Measurements from ENCODE around the gene LTA.

LTA gene

DNA sequence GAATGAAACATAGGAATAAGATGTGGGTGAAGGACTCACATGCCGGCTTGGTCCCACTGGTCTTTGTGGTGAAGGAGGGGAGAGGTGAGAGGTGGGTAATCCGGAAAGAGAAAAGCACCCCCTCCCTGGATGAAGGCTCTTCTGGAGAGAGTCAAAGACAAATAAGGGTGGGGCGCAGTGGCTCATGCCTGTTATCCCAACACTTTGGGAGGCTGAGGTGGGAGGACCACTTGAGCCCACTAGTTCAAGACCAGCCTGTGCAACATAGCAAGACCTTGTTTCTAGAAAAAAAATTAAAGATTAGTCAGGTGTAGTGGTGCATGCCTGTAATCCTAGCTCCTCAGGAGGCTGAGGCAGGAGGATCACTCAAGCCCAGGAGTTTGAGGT is 7.0 kb downstream of the LTA start:
- peaks cover 9% of the 10 kb centered on the region for H3K36me3 ChIP-seq (ENCODE audit: control insufficient read depth, insufficient read depth, low read length)
- no peaks in the 10 kb centered on the region for H3K27me3 ChIP-seq (replicated peaks; ENCODE audit: control insufficient read depth, insufficient read depth, low read length, poor library complexity, severe bottlenecking)
- H3K4me1 ChIP-seq (ENCODE audit: control insufficient read depth, insufficient read depth, low read length, poor library complexity, severe bottlenecking), result peaks cover 64% of the 10 kb centered on the region
- DNase-seq, result no peak
- peak overlapping the region; percentile 91 for H3K4me3 ChIP-seq (ENCODE audit: insufficient read depth, low read depth, low read length, poor library complexity, severe bottlenecking)
- no peaks in the 10 kb centered on the region for H3K9me3 ChIP-seq (ENCODE audit: control insufficient read depth, low read length)
- H3K27ac ChIP-seq (ENCODE audit: insufficient read depth, low read length, poor library complexity, severe bottlenecking), result peak overlapping the region; percentile 95

DNA sequence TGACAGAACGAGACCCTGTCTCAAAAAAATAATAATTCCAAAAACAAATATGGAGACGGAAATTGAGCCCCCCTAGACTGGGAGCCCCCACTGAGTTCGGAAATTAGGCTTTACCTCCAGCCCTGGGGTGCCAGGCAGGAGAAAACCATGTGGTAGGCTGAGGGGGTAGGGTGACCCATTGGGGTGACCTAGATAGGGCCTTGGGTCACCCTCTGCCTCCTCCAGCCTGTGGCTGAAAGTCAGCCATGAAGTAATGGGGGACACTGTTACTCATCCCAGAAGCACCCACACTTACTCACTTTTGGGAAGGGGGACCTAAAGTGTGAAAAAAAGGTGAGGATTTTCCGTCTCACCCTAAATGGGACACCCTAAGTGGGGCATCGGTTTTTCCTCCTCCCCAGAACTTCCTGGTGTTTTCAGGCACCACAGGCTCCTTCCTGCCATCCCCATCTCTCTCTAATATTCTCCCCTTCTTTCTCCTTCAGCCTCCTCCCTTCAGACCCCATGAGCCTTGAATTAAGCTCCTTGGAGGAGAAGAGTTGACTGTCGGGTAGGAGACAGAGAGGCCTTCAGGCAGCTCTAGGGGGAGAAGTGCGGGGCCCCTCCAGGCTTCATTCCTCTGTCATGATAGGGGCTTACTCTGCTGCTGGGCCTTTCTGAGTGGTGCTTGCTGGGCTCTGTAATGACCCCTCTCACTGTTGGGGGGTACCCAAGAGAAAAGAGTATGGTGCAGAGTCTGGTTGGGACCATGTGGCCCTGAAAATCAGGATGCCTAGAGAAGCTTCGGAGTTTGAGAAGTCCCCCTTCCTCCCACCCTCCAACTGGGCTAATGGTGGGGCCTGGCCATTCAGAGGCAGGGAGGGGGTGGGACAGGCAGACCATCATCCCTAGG is 7.7 kb downstream of the LTA start:
- Histone ChIP-seq H3K9me3 (ENCODE audit: control insufficient read depth, low read length) (no peaks in the 10 kb centered on the region), H3K27me3 (replicated peaks; ENCODE audit: control insufficient read depth, insufficient read depth, low read length, poor library complexity, severe bottlenecking) (no peaks in the 10 kb centered on the region), H3K4me3 (ENCODE audit: insufficient read depth, low read depth, low read length, poor library complexity, severe bottlenecking) (peak overlapping the region; percentile 91), H3K27ac (ENCODE audit: insufficient read depth, low read length, poor library complexity, severe bottlenecking) (peak overlapping the region; percentile 95), H3K36me3 (ENCODE audit: control insufficient read depth, insufficient read depth, low read length) (peaks cover 9% of the 10 kb centered on the region), H3K4me1 (ENCODE audit: control insufficient read depth, insufficient read depth, low read length, poor library complexity, severe bottlenecking) (peaks cover 64% of the 10 kb centered on the region)
- DNase-seq, result peak in 1 of 3 donors; percentile 50

DNA sequence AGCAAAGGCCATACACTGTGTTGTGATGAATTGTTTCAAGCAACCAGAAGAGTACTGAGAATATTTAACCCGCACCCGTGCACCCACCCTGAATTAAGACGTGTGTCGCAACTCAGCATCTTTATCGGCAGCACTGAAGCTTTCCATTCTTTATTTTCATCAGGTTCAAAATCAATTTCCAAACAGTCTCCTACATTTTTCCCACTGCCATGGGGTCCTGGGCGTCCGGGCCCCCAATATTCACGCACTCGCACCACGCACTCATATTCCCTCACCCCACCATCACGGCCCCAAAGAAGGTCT is 8.3 kb downstream of the LTA start:
- no peak for DNase-seq
- peaks cover 64% of the 10 kb centered on the region for H3K4me1 ChIP-seq (ENCODE audit: control insufficient read depth, insufficient read depth, low read length, poor library complexity, severe bottlenecking)
- H3K36me3 ChIP-seq (ENCODE audit: control insufficient read depth, insufficient read depth, low read length), result peaks cover 9% of the 10 kb centered on the region
- H3K4me3 ChIP-seq (ENCODE audit: insufficient read depth, low read depth, low read length, poor library complexity, severe bottlenecking), result peak overlapping the region; percentile 91
- H3K27me3 ChIP-seq (replicated peaks; ENCODE audit: control insufficient read depth, insufficient read depth, low read length, poor library complexity, severe bottlenecking), result no peaks in the 10 kb centered on the region
- H3K27ac ChIP-seq (ENCODE audit: insufficient read depth, low read length, poor library complexity, severe bottlenecking), result peak overlapping the region; percentile 95
- no peaks in the 10 kb centered on the region for H3K9me3 ChIP-seq (ENCODE audit: control insufficient read depth, low read length)

DNA sequence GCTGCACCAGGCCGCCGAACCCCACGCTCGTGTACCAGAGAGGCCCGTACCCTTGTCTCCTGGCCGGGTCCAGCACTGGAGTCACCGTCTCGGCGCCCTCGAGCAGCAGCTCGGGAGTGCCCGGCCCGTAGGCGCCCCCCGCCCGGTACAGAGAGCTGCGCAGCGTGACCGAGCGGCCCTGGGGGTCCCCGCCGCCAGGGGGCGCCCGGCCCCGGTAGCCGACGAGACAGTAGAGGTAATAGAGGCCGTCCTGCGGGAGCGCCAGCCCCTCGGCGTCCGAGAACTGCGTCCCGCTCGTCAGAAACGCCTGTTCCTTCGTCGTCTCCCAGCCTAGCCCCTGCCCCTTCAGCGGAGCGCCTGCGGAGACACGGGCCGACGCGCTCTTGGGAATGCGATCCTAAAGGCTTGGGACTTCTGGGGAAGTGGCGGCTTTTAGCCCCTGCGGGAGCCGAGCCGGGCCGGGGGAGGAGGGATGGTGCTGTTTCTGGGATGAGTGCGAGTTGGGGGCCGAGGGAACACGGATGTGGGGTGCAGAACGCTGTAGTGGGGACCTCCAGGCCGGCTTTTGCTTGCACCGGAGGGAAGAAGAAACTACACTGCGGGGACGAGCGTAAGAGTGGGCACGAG is 8.8 kb downstream of the LTA start:
- peak; percentile 74 to 83 (median 75) for DNase-seq
- H3K27ac ChIP-seq (ENCODE audit: insufficient read depth, low read length, poor library complexity, severe bottlenecking), result peak overlapping the region; percentile 95
- H3K27me3 ChIP-seq (replicated peaks; ENCODE audit: control insufficient read depth, insufficient read depth, low read length, poor library complexity, severe bottlenecking), result no peaks in the 10 kb centered on the region
- H3K36me3 ChIP-seq (ENCODE audit: control insufficient read depth, insufficient read depth, low read length), result peaks cover 9% of the 10 kb centered on the region
- peaks cover 70% of the 10 kb centered on the region for H3K4me1 ChIP-seq (ENCODE audit: control insufficient read depth, insufficient read depth, low read length, poor library complexity, severe bottlenecking)
- H3K4me3 ChIP-seq (ENCODE audit: insufficient read depth, low read depth, low read length, poor library complexity, severe bottlenecking), result peak overlapping the region; percentile 91
- no peaks in the 10 kb centered on the region for H3K9me3 ChIP-seq (ENCODE audit: control insufficient read depth, low read length)

DNA sequence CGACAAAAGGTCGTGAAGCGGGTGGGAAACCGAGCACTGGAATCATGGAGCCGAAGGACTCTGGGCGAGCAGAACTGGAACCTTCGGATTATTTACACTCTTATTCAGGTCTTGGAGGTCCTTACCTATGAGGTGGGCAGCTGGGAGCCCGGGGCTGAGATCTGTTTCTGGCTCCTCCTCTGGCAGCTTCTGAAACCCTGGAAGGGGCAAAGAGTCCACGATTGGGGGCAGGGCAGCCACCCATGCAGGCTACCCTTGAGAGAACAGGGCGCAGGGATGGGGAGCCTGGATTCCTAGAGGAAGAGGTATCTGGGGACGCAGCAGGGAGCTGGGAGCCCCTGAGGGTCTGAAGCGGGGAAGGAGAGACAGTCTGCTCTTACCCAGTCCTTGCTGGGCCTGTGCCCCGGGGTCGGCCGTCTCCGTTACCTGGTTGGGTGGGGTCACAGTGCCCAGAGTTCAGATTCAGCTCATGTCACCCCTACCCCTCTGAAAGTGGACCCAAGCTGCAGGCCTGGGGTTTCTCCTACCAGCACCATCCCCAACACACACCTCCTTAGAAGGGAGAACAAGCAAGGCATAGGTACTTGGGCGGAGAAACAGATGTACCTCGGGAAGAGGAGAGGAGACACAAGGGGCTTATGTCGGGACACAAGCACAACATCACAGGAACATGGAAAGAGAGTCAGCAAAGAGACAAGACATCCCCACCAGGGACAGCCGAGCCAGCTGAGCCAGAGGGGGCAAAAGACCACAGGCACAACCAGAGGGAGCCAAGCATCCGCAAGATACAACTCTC is 9.5 kb downstream of the LTA start:
- DNase-seq, result no peak
- Histone ChIP-seq H3K27me3 (replicated peaks; ENCODE audit: control insufficient read depth, insufficient read depth, low read length, poor library complexity, severe bottlenecking) (no peaks in the 10 kb centered on the region), H3K27ac (ENCODE audit: insufficient read depth, low read length, poor library complexity, severe bottlenecking) (peak overlapping the region; percentile 95), H3K9me3 (ENCODE audit: control insufficient read depth, low read length) (no peaks in the 10 kb centered on the region), H3K36me3 (ENCODE audit: control insufficient read depth, insufficient read depth, low read length) (peaks cover 9% of the 10 kb centered on the region), H3K4me1 (ENCODE audit: control insufficient read depth, insufficient read depth, low read length, poor library complexity, severe bottlenecking) (peaks cover 76% of the 10 kb centered on the region), H3K4me3 (ENCODE audit: insufficient read depth, low read depth, low read length, poor library complexity, severe bottlenecking) (peak overlapping the region; percentile 91)

DNA sequence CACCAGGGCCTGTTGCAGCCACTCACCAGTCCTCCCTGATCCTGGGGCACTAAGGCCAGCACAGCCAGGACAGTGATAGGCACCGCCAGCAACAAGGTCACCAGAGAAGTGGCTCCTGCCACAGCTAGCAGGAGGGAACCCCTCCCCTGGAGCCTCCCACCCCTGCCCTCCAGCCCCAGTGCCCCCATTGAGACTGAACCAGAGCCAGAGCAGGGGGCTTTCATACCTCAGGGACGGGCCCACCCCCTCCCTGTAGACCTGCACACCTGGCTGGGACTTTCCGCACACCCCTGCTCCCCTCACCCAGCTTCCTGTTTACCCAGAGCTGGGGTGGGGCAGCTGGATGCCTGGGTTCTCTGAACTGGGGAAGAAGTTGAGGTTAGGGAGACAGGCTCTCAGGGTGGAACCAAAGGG is 10.1 kb downstream of the LTA start, which contains the start of gene LTB:
Gene LTB, minus strand, starts transcription at position 195 of the 414 bp plus-strand sequence. Its CDS starts 7 bp downstream, at position 188.
- peaks cover 9% of the 10 kb centered on the region for H3K36me3 ChIP-seq (ENCODE audit: control insufficient read depth, insufficient read depth, low read length)
- no peaks in the 10 kb centered on the region for H3K27me3 ChIP-seq (replicated peaks; ENCODE audit: control insufficient read depth, insufficient read depth, low read length, poor library complexity, severe bottlenecking)
- H3K9me3 ChIP-seq (ENCODE audit: control insufficient read depth, low read length), result no peaks in the 10 kb centered on the region
- DNase-seq, result peak; percentile 64 to 69 (median 66)
- H3K4me3 ChIP-seq (ENCODE audit: insufficient read depth, low read depth, low read length, poor library complexity, severe bottlenecking), result peak within 1 kb of the TSS; percentile 91
- peaks cover 76% of the 10 kb centered on the region for H3K4me1 ChIP-seq (ENCODE audit: control insufficient read depth, insufficient read depth, low read length, poor library complexity, severe bottlenecking)
- peak within 1 kb of the TSS; percentile 95 for H3K27ac ChIP-seq (ENCODE audit: insufficient read depth, low read length, poor library complexity, severe bottlenecking)

DNA sequence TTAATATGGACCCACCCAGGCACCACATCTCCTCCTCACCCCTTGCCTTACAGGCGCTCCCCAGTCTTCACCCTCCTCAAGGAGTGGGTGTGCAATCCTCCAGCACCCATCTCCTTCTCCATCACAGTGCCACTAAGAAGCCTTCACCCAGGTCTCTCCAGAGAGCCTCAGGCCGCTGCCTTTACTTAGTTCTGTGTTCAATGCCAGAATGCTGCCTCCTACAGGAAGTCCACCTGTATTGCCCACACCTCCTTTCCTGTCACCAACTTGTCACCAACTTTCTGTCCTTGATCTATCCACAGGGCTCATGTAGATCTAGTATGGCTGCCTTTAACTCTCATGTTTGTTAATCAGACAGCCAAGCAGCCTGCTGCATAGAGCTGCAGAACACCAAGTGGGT is 13.4 kb downstream of the LTA start:
- Histone ChIP-seq H3K9me3 (ENCODE audit: control insufficient read depth, low read length) (no peaks in the 10 kb centered on the region), H3K36me3 (ENCODE audit: control insufficient read depth, insufficient read depth, low read length) (peaks cover 3% of the 10 kb centered on the region), H3K4me1 (ENCODE audit: control insufficient read depth, insufficient read depth, low read length, poor library complexity, severe bottlenecking) (peaks cover 65% of the 10 kb centered on the region), H3K27me3 (replicated peaks; ENCODE audit: control insufficient read depth, insufficient read depth, low read length, poor library complexity, severe bottlenecking) (no peaks in the 10 kb centered on the region), H3K27ac (ENCODE audit: insufficient read depth, low read length, poor library complexity, severe bottlenecking) (peak overlapping the region; percentile 95), H3K4me3 (ENCODE audit: insufficient read depth, low read depth, low read length, poor library complexity, severe bottlenecking) (peak overlapping the region; percentile 12)
- peak in 1 of 3 donors; percentile 28 for DNase-seq

DNA sequence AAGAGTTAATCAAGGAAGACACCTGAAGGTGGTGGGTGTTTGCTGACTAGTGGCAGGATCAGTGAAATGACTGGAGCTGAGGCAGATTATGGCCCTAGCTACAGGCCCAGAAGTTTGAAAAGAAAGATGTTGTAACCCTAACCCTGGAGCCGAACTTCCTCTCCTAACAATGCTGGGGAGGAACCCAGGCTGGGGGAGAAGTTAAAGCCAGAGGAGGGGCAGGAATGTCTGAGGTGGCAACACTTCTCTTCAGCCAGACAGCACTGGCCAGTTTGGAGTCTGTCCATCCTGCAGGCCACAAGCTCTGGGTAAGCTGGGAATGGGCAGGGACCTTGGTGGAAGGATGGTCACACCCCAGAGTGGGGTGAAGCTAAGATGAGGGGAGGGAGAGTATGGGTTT is 13.9 kb downstream of the LTA start, which contains the start of gene LST1:
Gene LST1, plus strand, starts transcription at position 270 of the 400 bp plus-strand sequence. CDS start 1,023 bp downstream, outside the sequence.
- peak within 1 kb of the TSS; percentile 95 for H3K27ac ChIP-seq (ENCODE audit: insufficient read depth, low read length, poor library complexity, severe bottlenecking)
- no peak for DNase-seq

DNA sequence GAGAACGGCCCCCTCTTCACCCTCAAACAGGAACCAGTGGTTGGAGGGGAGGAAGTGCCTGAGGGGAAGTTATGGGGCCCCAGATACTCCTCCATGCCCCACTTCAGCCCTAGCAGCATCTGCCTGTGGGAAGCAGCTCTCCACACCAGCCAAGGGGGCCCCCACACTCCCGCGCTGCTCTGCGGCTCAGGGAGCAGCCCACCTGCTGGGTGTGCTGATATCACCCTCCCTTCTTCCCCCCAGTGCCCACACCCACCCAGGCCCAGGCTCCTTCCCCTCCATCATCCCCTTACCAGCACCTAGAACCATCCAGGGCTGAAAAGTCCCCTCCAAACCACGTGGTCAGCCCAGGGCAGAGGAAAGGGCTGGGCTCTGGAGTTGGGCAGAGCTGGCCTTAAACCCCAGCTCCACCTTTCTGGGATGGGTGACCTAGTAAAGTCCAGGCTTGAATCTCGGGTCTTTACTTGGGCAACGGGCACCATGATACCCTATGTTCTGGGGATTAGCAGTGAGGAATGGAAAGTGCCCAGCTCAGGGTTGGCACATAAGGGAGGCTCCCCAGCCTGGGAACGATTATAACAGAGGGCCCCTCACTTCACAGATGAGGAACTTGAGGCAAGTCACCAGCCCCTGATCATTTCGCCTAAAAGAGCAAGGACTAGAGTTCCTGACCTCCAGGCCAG is 14.7 kb downstream of the LTA start:
- peak overlapping the region; percentile 27 for H3K4me3 ChIP-seq (ENCODE audit: insufficient read depth, low read depth, low read length, poor library complexity, severe bottlenecking)
- H3K27ac ChIP-seq (ENCODE audit: insufficient read depth, low read length, poor library complexity, severe bottlenecking), result peak overlapping the region; percentile 95
- no peaks in the 10 kb centered on the region for H3K9me3 ChIP-seq (ENCODE audit: control insufficient read depth, low read length)
- H3K36me3 ChIP-seq (ENCODE audit: control insufficient read depth, insufficient read depth, low read length), result no peaks in the 10 kb centered on the region
- no peak for DNase-seq
- H3K27me3 ChIP-seq (replicated peaks; ENCODE audit: control insufficient read depth, insufficient read depth, low read length, poor library complexity, severe bottlenecking), result no peaks in the 10 kb centered on the region
- peaks cover 65% of the 10 kb centered on the region for H3K4me1 ChIP-seq (ENCODE audit: control insufficient read depth, insufficient read depth, low read length, poor library complexity, severe bottlenecking)

More for the DNA sequence above, 13.9 kb downstream of the LTA start, which contains the start of gene LST1:
- H3K4me3 ChIP-seq (ENCODE audit: insufficient read depth, low read depth, low read length, poor library complexity, severe bottlenecking), result peak within 1 kb of the TSS; percentile 27
- H3K9me3 ChIP-seq (ENCODE audit: control insufficient read depth, low read length), result no peaks in the 10 kb centered on the region
- peaks cover 65% of the 10 kb centered on the region for H3K4me1 ChIP-seq (ENCODE audit: control insufficient read depth, insufficient read depth, low read length, poor library complexity, severe bottlenecking)
- H3K36me3 ChIP-seq (ENCODE audit: control insufficient read depth, insufficient read depth, low read length), result no peaks in the 10 kb centered on the region
- H3K27me3 ChIP-seq (replicated peaks; ENCODE audit: control insufficient read depth, insufficient read depth, low read length, poor library complexity, severe bottlenecking), result no peaks in the 10 kb centered on the region

Measured in effector memory CD4-positive, alpha-beta T cell (primary cell).